D341Med (cell line): ENCODE results near the gene ANO4.
"Not testable (repeated sequence)": the region's sequence is repeated elsewhere in the genome, so short reads cannot be mapped to it uniquely, and the experiment has no call there.

Experiments
- DNase-seq: peaks from one replicate; pipeline ENCODE4 v3.0.0; 2012; ENCODE audit warnings: low spot score

ANO4 gene

DNA sequence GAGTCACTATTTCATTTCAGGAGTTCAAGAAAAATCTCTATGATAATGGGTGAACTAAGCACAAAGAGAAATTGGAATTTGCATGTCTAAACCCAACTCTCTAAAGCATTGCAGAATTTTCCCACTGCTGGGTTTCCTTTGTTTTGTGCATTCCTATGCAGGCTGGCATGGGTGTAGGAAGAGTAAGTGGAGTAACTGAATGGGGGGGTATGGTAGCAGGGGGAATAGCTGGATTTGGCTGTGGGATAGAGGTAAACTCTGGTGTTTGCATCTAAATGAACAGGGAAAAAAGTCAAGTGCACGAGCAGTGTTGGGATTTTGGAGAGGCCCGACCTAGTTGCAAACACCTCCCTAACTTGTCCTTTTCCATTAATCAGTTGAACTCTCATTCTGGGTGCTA, 159.1 kb downstream of the ANO4 start:
- DNase-seq, result no peak

DNA sequence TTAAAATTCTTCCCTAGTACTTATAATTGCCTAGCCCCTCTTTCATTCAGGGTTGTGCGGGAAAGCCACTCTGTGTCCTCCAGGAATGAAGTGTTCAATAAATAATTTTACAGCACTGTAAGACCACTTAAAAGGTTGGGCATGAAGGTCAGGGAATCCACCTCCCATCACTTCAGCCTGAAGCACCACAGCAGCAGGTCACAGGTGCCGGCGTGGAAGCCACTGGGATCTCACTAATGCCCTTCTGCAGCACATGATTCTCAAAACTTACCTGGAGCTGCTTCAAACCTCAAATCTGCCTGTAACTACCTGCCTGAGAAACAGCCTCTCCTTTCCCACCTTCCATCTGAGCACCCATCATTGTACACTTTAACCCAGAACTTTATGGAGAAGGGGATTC, 159.5 kb downstream of the ANO4 start:
- DNase-seq, result no peak

- no peak for DNase-seq
These were observed 160.6 kb downstream of the ANO4 start for GRCh38 chr12:100955139-100955538.

- no peak for DNase-seq
These were observed 161.8 kb downstream of the ANO4 start for GRCh38 chr12:100956311-100956852.

DNA sequence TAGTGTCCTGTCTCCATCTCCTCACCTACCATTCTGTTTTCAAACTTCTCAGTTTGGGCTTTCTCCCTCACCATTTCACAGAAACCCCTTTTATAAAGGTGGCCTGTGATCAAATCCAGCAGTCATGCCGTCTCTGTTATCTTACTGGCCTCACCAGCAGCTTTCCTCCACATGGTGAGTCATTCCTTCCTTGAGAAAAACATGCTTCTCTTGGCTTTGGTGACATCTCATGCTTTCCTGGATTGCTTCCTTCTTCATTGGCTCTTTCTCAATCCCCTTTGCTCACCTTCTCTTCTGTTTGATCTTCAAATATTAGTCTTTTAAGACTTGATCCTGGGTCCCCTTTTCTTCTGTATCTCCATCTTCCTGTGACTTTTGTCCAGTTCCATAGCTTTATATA, 164.9 kb downstream of the ANO4 start:
- DNase-seq, result no peak

GRCh38 chr12:100962086-100962712, 167.6 kb downstream of the ANO4 start:
- no peak for DNase-seq

- DNase-seq, result no peak
These were observed 168.8 kb downstream of the ANO4 start for GRCh38 chr12:100963381-100963780.

- DNase-seq, result no peak
These were observed 169.5 kb downstream of the ANO4 start for GRCh38 chr12:100964028-100964427.

- no peak for DNase-seq
These were observed 172.6 kb downstream of the ANO4 start for GRCh38 chr12:100967189-100967588.

GRCh38 chr12:100970894-100971293, 176.3 kb downstream of the ANO4 start:
- no peak for DNase-seq

GRCh38 chr12:100972121-100972520, 177.5 kb downstream of the ANO4 start:
- no peak for DNase-seq

DNA sequence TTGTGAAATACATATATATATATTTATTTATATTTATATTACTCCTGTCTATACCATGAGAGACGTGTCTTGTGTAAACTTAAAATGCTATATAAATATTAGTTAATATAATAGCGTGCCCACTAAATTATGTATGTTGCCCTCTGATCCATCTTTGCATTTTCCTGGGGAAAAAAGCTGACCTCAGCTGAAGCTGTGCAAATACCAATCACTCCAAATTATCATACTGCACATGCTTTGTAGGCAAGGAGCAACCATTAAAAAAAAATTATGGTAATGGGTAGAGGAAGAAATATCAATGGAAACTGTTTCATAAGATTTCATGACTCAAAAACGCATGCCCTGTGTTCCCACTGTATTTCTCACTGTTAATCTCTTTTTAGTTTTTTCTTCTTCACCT, 179.8 kb downstream of the ANO4 start:
- DNase-seq, result no peak

GRCh38 chr12:100974747-100975146, 180.2 kb downstream of the ANO4 start:
- no peak for DNase-seq

- no peak for DNase-seq
These were observed 182.2 kb downstream of the ANO4 start for GRCh38 chr12:100976735-100977134.

DNA sequence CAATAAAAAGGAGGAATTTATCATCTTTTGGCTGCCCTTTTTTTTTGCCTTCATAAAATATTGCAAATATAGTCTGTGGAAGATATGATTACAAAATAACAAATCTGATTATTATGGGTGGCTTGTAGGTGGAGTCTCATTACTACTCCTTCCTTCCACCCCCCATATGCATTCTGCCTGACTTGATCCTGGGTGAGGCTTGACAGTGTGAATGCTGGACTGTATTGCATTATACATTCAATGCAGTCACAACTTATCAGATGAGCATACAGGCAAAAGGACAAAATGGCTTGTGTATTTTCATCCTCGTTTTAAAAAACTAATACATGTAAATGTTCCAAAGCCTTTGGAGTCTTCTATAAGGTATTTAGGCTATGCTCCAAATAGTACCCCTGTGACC, 186.3 kb downstream of the ANO4 start:
- no peak for DNase-seq

GRCh38 chr12:100982511-100983183, 188.1 kb downstream of the ANO4 start:
- DNase-seq, result no peak

DNA sequence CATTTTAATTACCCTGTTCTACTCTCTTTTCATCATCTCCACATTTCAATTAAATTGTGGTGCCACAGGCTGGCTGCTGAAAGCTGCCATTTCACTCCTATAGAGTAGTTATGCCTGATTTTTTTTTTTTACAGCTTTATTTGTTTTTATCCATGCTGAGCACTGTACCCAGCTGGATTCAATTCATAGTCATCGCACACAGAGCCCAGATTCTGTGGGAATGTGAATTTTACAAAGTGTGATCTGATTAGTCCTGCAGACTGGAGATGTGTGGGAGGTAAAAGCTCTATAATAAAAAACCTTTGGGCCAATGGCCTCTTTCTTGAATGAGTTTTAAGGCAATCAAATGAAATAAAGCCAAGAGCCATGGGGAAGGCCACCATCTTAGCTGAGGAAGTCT, 190.2 kb downstream of the ANO4 start:
- no peak for DNase-seq

- DNase-seq, result no peak
These were observed 192.3 kb downstream of the ANO4 start for GRCh38 chr12:100986595-100987547.

GRCh38 chr12:100987552-100988521, 193.3 kb downstream of the ANO4 start:
- no peak for DNase-seq

DNA sequence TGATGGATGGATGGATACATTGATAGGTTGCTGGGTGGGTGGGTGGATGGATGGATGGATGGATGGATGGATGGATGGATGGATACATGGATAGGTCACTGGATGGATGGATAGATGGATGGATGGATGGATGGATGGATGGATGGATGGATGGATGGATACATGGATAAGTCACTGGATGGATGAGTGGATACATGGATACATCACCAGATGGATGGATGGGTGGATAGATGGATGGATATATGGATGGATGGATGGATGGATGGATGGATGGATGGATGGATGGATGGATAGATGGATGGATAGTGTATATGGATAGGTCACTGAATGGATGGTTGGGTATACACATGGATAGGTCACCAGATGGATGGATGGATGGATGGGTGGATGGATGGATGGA, 194.9 kb downstream of the ANO4 start:
- DNase-seq, result not testable (repeated sequence)

GRCh38 chr12:100991102-100991501, 196.5 kb downstream of the ANO4 start:
- no peak for DNase-seq
